NOMO-1 treated with DMSO at 0.1 percent for 48 hours (cell line): ENCODE results near the gene TRIM21.
A peak's percentile ranks its signal among the peaks of the same experiment; 100 is the strongest.
"Not testable (repeated sequence)": the region's sequence is repeated elsewhere in the genome, so short reads cannot be mapped to it uniquely, and the experiment has no call there.

Source experiments
- DNase-seq: peaks from one replicate; lab custom pipeline; 2025; ENCODE audit not compliant: unreplicated experiment; lab: John Stamatoyannopoulos, UW

TRIM21 gene

DNA sequence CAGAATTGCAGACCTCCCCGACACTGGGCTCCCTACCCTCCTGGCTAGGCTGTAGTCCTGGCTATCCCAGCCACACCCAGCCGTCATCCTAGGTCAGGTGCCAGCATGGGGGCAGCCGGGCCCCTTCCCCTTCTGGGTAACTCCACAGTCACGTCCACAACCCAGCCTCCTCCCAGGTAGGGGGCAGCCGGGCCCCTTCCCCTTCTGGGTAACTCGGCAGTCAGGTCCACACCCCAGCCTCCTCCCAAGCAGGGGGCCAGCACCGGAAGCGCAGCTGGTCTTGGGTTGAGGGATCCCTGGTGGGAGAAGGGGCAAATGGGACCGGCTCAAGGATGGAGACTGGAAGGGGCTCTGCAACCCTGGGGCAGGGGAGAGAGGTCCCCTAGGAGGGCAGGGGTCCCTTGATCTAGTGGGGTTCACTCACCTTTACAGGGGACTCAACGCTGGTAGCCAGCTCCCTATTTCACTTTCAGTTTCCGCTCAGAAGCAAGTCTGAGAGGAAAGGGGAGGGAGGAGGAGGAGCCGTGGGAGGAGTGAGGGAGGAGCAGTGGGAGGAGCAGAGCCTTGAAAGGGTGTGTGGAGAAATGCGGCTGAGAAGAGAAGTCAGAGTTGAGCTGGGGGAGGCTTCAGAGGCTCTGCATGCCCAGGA, at the start of gene TRIM21:
TSS of gene TRIM21 (minus strand) at position 494 of the 649 bp plus-strand sequence. CDS start 3,293 bp downstream, outside the sequence.
- peak; percentile 96 for DNase-seq

DNA sequence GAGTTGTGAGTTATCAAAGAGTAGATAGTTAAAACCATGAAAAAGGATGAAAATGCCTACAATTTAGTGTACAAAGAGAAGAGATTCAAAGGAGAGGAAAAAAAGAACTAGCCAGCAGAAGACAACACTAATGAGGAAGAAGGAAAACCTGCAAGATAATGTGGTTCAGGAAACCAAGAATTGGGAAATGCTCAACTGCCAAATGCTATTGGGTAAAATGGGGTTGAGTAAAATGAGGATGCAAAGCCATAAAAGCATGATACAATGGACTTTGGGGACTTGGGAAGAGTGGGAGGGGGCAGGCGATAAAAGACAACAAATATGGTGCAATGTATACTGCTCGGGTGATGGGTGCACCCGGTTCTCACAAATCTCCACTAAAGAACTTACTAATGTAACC, 48.0 kb upstream of the TRIM21 start:
- DNase-seq, result peak; percentile 84

DNA sequence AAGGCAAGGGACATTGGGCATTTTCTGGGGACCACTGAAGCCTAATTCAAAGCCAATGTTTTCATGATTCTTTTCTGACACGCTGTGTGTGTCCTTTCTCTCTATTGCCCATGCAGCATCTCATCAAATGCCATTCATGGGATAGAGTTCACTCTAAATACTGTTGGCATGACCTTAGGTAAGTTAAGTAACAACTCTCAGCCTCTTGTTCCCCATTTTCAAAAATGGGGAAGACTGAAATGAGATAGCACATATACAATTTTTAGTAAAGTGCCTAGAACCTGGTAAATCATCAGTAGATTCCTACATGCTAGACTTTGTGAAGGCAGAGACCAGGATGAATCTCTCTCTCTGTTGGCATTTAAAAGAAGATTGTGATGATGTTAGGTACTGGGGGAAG, 42.9 kb upstream of the TRIM21 start:
- DNase-seq, result peak; percentile 29

DNA sequence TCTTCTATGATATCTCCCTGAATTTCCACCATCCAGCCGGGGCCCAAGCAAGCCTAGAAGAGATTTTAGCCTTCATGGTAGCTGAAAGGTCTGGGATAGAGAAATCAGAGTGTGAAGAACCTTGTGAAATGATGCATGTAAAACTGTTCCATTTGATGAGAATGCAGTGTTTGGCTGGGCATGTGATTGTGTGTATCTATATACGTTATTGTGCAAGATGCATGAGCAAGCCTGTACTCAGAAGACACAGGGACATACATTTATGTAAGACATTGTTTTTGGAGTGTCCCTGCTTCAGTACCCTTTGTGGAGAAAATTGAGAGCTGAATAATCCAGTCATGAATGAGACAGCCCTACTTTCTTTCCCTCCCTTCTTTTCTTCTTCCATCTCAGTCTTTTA, 40.4 kb upstream of the TRIM21 start:
- DNase-seq, result peak; percentile 79

DNA sequence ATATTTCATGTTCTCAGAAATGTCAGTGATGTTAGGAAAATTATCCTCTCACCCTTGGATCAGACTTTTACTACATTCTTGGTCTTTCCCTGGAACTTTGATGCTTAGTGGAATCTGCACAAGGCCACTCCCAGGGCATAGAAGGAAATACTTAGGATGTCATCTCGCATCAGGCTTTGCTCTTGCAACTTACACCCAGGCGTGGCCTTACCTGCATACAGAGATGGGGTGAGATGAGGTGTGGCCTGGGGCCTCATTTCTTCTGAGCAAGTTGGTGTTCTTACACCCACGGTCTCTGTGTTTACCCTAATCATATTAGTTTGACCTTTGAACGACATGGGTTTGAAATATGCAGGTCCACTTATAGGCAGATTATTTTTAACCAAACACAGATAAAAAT, 36.5 kb upstream of the TRIM21 start:
- DNase-seq, result no peak

DNA sequence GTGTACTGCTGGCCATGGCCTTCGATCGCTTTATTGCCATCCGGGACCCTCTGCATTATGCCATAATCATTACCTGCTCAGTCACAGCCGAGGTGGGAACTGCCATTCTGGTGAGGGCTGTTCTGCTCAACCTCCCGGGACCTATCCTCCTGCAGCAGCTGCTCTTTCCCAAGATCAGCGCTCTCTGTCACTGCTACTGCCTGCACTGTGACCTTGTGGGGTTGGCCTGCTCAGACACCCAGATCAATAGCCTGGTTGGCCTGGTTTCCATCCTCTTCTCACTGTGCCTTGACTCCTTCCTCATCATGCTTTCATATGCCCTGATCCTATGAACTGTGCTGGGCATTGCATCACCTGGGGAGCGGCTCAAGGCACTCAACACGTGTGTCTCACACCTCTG, 24.9 kb upstream of the TRIM21 start:
- no peak for DNase-seq

DNA sequence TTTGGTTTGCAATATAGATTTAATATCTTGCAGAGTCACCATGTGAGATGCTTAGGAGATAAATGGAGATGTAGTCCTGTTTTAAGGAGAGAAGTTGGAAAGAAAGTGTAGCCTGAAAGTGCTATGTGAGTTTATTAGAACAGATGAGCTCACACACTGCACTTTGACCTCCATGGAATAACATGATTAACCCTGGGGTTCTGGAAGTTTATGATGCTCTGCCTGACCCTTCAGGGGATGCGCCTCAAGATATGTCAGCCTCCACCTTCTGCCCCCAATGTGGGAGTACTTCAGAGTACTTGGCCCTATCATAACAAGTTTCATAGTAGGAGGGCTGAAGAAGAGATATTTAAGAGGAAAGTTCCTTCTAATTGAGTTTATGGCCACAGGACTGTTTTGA, 23.3 kb upstream of the TRIM21 start:
- no peak for DNase-seq

DNA sequence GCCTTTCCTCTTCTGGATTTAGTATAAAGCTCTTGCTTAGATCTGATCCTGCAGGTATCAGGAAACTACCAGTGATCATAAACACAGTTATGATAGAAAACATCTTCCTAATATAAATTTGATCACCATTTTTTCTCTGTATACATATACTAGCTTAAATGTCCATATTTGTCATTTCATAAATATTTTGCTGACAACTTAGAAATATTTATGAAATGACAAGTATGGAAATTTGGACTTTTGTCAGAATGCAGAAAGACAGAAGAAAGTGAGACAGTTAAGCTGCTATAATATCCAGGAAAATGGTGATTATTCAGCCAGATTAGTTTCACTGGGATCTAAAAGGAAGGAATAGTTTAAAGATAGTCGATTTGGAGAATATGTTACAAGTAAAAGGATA, 22.8 kb upstream of the TRIM21 start:
- DNase-seq, result no peak

DNA sequence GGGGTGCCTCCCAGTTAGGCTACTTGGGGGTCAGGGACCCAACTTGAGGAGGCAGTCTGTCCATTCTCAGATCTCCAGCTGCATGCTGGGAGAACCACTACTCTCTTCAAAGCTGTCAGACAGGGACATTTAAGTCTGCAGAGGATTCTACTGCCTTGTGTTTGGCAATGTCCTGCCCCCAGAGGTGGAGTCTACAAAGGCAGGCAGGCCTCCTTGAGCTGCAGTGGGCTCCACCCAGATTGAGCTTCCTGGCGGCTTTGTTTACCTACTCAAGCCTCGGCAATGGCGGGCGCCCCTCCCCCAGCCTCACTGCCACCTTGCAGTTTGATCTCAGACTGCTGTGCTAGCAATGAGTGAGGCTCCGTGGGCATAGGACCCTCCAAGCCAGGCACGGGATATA, 12.7 kb upstream of the TRIM21 start:
- DNase-seq, result not testable (repeated sequence)

DNA sequence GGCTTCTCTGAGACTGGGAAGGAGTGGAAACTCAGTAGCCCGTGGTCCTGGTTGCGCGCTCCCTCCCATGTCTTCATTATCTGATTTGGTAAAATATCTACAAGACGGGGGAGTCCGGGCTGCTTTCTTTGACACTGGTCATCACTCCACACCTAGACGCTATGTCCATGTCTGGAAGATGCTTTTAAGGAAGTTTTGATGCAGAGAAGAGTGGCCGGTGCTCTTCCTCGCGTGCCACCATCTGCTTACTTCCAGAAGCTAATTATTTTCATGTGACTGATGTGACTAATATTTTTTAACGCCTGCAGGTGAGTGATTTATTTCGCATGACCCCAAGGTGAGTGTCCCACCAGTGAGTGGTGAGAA, 339 bp upstream of the TRIM21 start:
- no peak for DNase-seq

DNA sequence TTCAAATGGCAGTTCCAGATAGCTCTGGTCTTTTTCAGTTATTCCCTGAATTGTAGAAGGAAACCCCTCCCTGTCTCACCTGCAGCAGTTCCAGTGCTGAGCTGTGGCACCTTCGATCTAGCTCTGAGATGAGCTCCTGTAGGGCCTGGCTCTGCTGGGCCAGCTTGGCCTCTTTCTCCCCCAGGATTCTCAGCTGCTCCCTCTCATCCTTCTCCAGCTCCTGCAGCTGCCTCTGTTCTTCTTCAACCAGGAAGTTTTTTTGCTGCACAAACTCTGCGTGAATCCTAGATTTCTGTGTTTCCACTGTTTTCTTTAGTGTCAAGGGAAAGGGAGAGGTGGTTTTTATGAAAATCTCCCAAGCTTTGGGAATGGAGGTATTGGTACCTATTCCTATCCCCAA, 5.3 kb downstream of the TRIM21 start:
- no peak for DNase-seq

DNA sequence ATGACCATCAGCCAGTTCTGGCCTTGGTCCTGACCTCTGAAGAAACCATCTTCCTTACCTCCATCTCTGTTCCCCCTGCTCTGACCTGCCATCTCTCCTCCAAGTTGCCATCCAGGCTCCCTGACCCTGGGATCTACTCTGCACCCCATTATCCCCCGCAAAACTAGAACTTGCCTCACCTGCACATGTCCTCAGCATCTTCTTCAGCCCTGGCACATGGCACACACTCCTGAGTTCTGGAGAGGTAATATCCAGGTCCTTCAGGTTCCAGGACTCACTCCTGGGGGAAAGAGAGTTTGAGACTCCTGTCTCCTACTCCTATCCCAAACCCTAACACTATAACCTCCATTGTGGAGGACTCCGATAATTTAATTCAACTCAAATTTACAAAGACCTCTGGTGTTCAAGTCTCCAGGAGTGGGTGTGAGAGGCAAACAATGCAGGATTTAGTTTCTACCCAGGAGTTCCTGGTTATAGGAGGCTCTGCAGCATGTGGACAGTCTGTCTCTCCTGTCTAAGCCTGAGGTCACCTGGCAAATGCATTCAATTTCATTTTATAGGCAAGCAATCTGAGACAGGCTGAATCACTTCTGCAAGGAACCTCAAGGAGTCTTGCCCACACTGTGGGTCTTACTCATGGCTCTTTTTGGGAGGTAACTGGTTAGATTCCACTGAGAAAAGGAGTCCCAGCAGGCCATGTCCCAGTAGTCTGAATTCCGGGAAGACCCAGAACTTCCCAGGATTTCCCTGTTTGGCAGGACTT, 7.3 kb downstream of the TRIM21 start:
- DNase-seq, result no peak

DNA sequence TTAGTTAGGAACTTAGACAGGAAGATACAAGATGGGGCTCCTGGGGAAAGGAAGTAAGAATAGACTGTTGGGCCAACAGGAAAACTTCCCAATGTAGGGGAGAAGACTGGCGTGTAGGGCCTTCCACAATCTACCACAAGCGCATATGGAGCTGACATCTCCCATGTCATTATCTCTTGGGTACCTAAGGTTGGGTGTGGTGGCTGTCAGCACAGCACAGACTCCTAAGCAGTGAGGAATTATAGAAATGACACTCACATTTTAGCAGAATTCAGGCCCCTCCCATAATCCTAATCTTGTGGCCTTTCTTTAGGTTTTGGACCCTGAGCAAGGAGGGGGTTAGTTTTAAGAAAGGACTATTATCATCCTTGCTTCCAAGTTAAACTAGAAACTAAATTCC, 11.6 kb downstream of the TRIM21 start:
- no peak for DNase-seq

DNA sequence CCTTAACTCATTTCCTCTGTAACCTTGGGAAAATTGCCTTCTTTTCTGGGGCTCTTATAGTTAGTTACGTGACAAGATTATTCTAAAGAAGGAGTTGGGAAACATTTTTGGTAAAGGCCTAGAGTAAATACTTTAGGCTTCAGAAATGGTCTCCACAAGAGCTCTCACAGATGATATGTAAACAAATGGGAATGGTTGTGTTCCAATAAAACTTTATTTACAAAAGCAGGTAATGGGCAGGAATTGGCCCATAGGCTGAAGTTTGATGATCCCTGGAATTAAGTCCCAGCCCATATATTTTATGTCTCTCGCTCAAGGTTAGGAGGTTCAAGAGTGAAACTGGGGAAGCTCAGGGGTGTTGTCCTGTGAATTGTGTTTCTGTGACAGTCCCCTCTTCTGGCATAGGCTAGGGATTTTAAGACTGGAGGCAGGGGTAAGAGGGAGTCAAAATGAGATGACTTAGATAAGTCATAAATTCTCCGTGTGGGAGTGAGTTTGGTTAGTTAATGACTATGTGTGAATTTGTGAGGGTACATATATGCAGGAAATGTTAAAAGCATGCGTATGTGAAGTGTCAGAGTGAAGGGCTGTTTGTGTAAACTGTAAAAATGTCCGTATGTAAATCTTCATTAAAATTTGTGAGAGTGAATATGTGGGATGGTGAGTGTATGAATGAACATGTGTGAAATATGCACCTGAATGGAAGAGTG, 17.9 kb downstream of the TRIM21 start:
- no peak for DNase-seq

DNA sequence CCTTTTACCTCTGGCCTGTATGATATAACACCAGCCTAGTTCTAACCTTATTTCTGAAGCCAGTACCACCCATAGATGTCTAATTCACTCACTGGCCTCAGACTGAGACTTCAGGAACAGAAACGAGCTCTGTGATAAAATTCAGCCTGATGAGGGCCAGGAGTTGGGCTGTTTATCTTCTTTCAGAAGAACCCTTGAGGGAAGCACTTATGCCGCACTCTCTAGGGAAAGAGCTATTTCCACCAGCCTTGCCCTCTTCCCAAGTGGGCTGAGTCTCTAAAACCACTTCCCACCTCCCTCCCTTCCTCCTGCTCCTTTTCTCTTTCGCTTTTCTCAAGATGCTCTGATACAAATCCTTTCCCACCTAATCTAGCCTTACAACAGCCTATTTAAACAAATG, 23.3 kb downstream of the TRIM21 start:
- no peak for DNase-seq

DNA sequence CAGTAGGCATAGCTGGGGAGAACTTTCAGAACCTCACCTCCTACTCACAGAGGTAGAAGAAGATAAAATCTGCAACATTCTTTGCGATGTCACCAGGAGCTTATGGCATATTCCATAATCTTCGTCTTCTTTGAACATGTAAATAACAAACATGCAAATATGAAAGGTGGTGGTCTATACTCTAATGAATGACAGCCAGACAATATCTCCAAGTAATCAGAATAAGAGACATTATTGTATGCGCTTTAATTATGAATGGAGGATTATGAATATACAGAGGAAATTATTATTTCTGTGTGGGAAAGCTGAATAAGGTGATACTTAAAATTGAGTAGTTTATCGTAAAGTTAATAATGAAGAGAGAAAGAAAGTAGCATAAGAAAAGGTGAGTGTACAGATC, 25.2 kb downstream of the TRIM21 start, which contains the start of gene OR52B4:
TSS of gene OR52B4 (minus strand) at position 101 of the 400 bp plus-strand sequence. CDS start at position 10, 91 bp downstream.
- DNase-seq, result no peak

DNA sequence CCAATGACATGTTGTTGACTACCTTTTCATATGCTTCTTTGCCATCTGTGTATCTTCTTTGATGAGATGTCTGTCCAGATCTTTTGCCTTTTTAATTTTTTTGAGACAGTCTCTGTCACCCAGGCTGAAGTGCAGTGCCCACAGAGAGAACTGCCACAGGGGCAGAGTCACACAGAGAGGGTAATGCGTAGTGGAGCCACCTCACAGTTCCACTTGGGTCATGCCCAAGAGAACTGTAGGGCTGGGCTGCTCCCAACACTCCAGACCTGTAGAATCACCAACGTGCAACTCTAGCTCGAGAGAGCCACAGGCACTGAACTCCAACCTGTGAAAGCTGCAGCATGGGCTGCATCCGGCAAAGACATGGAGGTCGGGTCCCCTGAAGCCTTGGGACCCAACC, 45.4 kb downstream of the TRIM21 start:
- DNase-seq, result not testable (repeated sequence)

DNA sequence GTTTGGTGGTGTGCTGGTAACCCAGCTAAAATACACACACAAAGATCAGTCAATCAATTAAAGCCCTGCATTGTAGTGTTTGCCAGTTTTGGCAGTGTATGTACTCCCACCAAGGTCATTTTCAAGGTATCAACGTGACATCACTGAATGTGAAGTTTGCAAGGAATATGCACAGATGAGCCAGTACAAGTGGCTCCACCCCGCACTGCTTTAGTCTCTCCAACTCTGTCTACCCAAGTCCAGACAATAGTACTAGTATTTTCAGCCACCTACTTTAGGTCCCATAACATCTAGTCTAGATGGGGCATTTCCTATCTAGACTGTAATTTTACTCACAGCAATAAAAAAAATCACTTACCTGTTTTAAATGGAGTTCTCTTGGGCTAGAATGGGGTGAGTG, 48.1 kb downstream of the TRIM21 start:
- not testable (repeated sequence) for DNase-seq
